ENCODE results near the gene ATG16L1. TPM values are rescaled to one million over a fixed set of nuclear protein-coding genes. Genes with fewer than 3 reads are reported as not detected.
A peak's percentile ranks its signal among the peaks of the same experiment; 100 is the strongest.

Gene ATG16L1
- polyA plus RNA-seq, 3 donors: 3.3 to 22.9 (median 4.3) TPM

- Histone ChIP-seq H3K9ac (ENCODE audit: insufficient read depth, low read length, poor library complexity, severe bottlenecking) (no peak overlapping the region), H4K20me1 (ENCODE audit: insufficient read depth, low read length) (peaks cover 49% of the 10 kb centered on the region), H3K79me2 (ENCODE audit: insufficient read depth, low read length) (no peaks in the 10 kb centered on the region), H3K4me3 (replicated peaks in 1 of 3; ENCODE audit: low read depth in 2 of 3, low read length in 3 of 3) (no peak overlapping the region), H3K27me3 (ENCODE audit: control insufficient read depth in 2 of 2, insufficient read depth in 2 of 2, low read length in 2 of 2) (no peaks in the 10 kb centered on the region), H3K4me2 (replicated peaks; ENCODE audit: extremely low read depth, low read length, poor library complexity, severe bottlenecking) (no peak overlapping the region), H3K4me1 (ENCODE audit: control insufficient read depth in 1 of 2, insufficient read depth in 2 of 2, low read length in 2 of 2) (peaks cover 2 to 6% of the 10 kb centered on the region in 2 donors), H3K9me3 (replicated peaks in 1 of 2; ENCODE audit: control insufficient read depth in 1 of 2, insufficient read depth in 1 of 2, low read length in 2 of 2) (no peaks in the 10 kb centered on the region), H2AFZ (ENCODE audit: insufficient read depth, low read depth, low read length, poor library complexity, severe bottlenecking) (no peak overlapping the region), H3K36me3 (replicated peaks in 1 of 2; ENCODE audit: control insufficient read depth in 1 of 2, insufficient read depth in 2 of 2, low read length in 2 of 2) (peaks cover 58 to 87% of the 10 kb centered on the region in 2 donors), H3K27ac (ENCODE audit: low read depth in 1 of 2, low read length in 2 of 2) (no peak overlapping the region)
- intact Hi-C loops (cut with micrococcal nuclease): no loop called here
- Mint-ChIP-seq H3K9me3 (peaks cover 0 to 2% (median 0%) of the 10 kb centered on the region in 7 donors), H3K4me3 (no peak overlapping the region), H3K4me1 (peaks cover 8% of the 10 kb centered on the region), H3K27me3 (ENCODE audit: low read depth in 3 of 3) (peaks cover 0 to 2% (median 1%) of the 10 kb centered on the region in 3 donors), H3K36me3 (peaks cover 62 to 89% of the 10 kb centered on the region in 2 donors), H3K27ac (peak overlapping the region in 2 of 7 donors; percentile 12 to 14)
- DNase-seq: no peak
- 79% methylated on average over 7 of the region's 10 CpGs for WGBS (ENCODE audit: insufficient coverage)
- TF ChIP-seq CTCF (IDR thresholded peaks at IDR 0.05): no peak
These were observed 42.9 kb upstream of the ATG16L1 start for GRCh38 chr2:233208382-233209116.

GRCh38 chr2:233209117-233209532 lies 42.3 kb upstream of the ATG16L1 start:
- Histone ChIP-seq H3K4me3 (replicated peaks in 1 of 3; ENCODE audit: low read depth in 2 of 3, low read length in 3 of 3) (no peak overlapping the region), H2AFZ (ENCODE audit: insufficient read depth, low read depth, low read length, poor library complexity, severe bottlenecking) (no peak overlapping the region), H3K9ac (ENCODE audit: insufficient read depth, low read length, poor library complexity, severe bottlenecking) (no peak overlapping the region), H3K79me2 (ENCODE audit: insufficient read depth, low read length) (no peaks in the 10 kb centered on the region), H3K27ac (ENCODE audit: low read depth in 1 of 2, low read length in 2 of 2) (no peak overlapping the region), H4K20me1 (ENCODE audit: insufficient read depth, low read length) (peaks cover 47% of the 10 kb centered on the region), H3K9me3 (replicated peaks in 1 of 2; ENCODE audit: control insufficient read depth in 1 of 2, insufficient read depth in 1 of 2, low read length in 2 of 2) (no peaks in the 10 kb centered on the region), H3K27me3 (ENCODE audit: control insufficient read depth in 2 of 2, insufficient read depth in 2 of 2, low read length in 2 of 2) (no peaks in the 10 kb centered on the region), H3K4me2 (replicated peaks; ENCODE audit: extremely low read depth, low read length, poor library complexity, severe bottlenecking) (no peak overlapping the region), H3K4me1 (ENCODE audit: control insufficient read depth in 1 of 2, insufficient read depth in 2 of 2, low read length in 2 of 2) (peaks cover 0 to under 1% of the 10 kb centered on the region in 2 donors), H3K36me3 (replicated peaks in 1 of 2; ENCODE audit: control insufficient read depth in 1 of 2, insufficient read depth in 2 of 2, low read length in 2 of 2) (peaks cover 53 to 81% of the 10 kb centered on the region in 2 donors)
- no peak for DNase-seq
- peaks cover 0 to 2% (median 1%) of the 10 kb centered on the region in 3 donors for H3K27me3 Mint-ChIP-seq (ENCODE audit: low read depth in 3 of 3)
- H3K4me1 Mint-ChIP-seq: peaks cover 3% of the 10 kb centered on the region
- no peak for TF ChIP-seq CTCF (IDR thresholded peaks at IDR 0.05)
- peak overlapping the region in 2 of 7 donors; percentile 12 to 14 for H3K27ac Mint-ChIP-seq
- peaks cover 56 to 85% of the 10 kb centered on the region in 2 donors for H3K36me3 Mint-ChIP-seq
- WGBS (ENCODE audit: insufficient coverage): 85% methylated on average over 2 of the region's 4 CpGs
- intact Hi-C loops (cut with micrococcal nuclease): no loop called here
- H3K9me3 Mint-ChIP-seq: peaks cover 0 to 2% (median 0%) of the 10 kb centered on the region in 7 donors
- H3K4me3 Mint-ChIP-seq: no peak overlapping the region

All from CD14-positive monocyte (primary cell).